HEK293 (cell line): ENCODE data around the gene ITPA.

Experiments used
- ATF2 ChIP-seq: fragments of 450-650 bp; formaldehyde crosslinking; IDR thresholded peaks from 2 replicates; pipeline ENCODE4 v1.5.1; 2016; ENCODE audit warnings: missing biosample characterization, missing genetic modification characterization, low read depth
- CTCF ChIP-seq: fragments of 450-650 bp; formaldehyde crosslinking; IDR thresholded peaks from 2 replicates; pipeline ENCODE4 v1.5.1; 2016; ENCODE audit warnings: missing biosample characterization, missing genetic modification characterization
- ELK4 ChIP-seq: IDR thresholded peaks from 2 replicates; pipeline ENCODE4 v1.6.1; 2011; ENCODE audit warnings: mild to moderate bottlenecking, low read depth, low read length, borderline replicate concordance
- HOXA7 ChIP-seq: sonication (generic); formaldehyde crosslinking; IDR thresholded peaks from 2 replicates; pipeline ENCODE4 v1.8.1; 2022; ENCODE audit warnings: missing genetic modification reagents, borderline replicate concordance
- PBX3 ChIP-seq: sonication (generic); formaldehyde crosslinking; IDR thresholded peaks from 2 replicates; pipeline ENCODE4 v1.8.1; 2022; ENCODE audit warnings: mild to moderate bottlenecking, moderate library complexity, missing genetic modification reagents
- REST ChIP-seq: fragments of 450-650 bp; formaldehyde crosslinking; IDR thresholded peaks from 2 replicates; pipeline ENCODE4 v1.5.1; 2016; ENCODE audit warnings: missing biosample characterization, missing genetic modification characterization
- TSHZ1 ChIP-seq: fragments of 450-650 bp; formaldehyde crosslinking; IDR thresholded peaks from 2 replicates; pipeline ENCODE4 v1.5.1; 2016; ENCODE audit warnings: missing biosample characterization, missing genetic modification characterization, borderline replicate concordance
- WT1 ChIP-seq: fragments of 450-650 bp; formaldehyde crosslinking; IDR thresholded peaks from 2 replicates; pipeline ENCODE4 v1.5.1; 2016; ENCODE audit warnings: missing biosample characterization, missing genetic modification characterization
- ZBTB1 ChIP-seq: fragments of 450-650 bp; formaldehyde crosslinking; IDR thresholded peaks from 2 replicates; pipeline ENCODE4 v1.5.1; 2016; ENCODE audit warnings: missing biosample characterization, missing genetic modification characterization
- ZNF274 ChIP-seq, 2 experiments: fragments of 200-500 bp in 1 of 2; fragments of 450-650 bp in 1 of 2; sonication (Bioruptor generic) in 1 of 2; formaldehyde crosslinking in 1 of 2; IDR thresholded peaks; 2 replicates each; pipeline versions ENCODE4 v1.5.1 to v1.6.1; 2014 to 2016; ENCODE audit warnings: borderline replicate concordance in 1 of 2, inconsistent platforms in 1 of 2, low read length in 1 of 2, missing biosample characterization in 1 of 2, missing genetic modification characterization in 1 of 2
- ZNF473 ChIP-seq: fragments of 450-650 bp; formaldehyde crosslinking; IDR thresholded peaks from 2 replicates; pipeline ENCODE4 v1.5.1; 2017; ENCODE audit warnings: missing biosample characterization, missing genetic modification characterization
- ZNF530 ChIP-seq: fragments of 450-650 bp; formaldehyde crosslinking; IDR thresholded peaks from 2 replicates; pipeline ENCODE4 v1.5.1; 2016; ENCODE audit warnings: low read depth, missing biosample characterization, missing genetic modification characterization
- ZNF629 ChIP-seq: fragments of 450-650 bp; formaldehyde crosslinking; IDR thresholded peaks from 2 replicates; pipeline ENCODE4 v1.5.1; 2017; ENCODE audit warnings: missing biosample characterization, missing genetic modification characterization

- no peak for TF ChIP-seq ZNF530 (tag by site-specific recombination)
- TF ChIP-seq TSHZ1: no peak
- TF ChIP-seq ZBTB1: no peak
- TF ChIP-seq REST (tag by site-specific recombination): no peak
- TF ChIP-seq PBX3 (CRISPR knock-in tag): no peak
- no peak for TF ChIP-seq ZNF274 (IDR thresholded peaks at IDR 0.05; ENCODE audit: low read length)
- TF ChIP-seq ZNF274 (tag by site-specific recombination; IDR thresholded peaks at IDR 0.05; ENCODE audit: borderline replicate concordance): no peak
- TF ChIP-seq ATF2: no peak
- TF ChIP-seq ZNF629 (tag by site-specific recombination): no peak
- no peak for TF ChIP-seq CTCF (tag by site-specific recombination)
- TF ChIP-seq HOXA7: no peak
- TF ChIP-seq ELK4: no peak
- TF ChIP-seq WT1: no peak
- TF ChIP-seq ZNF473 (tag by site-specific recombination): no peak
Measured at GRCh38 chr20:3180319-3180718, 29.0 kb upstream of the ITPA start.
